Vagina (tissue), 2 donors: ENCODE measurements around the gene PERM1. TPM values are rescaled to one million over a fixed set of nuclear protein-coding genes. Genes with fewer than 3 reads are reported as not detected.
"Not testable (repeated sequence)": the region's sequence is repeated elsewhere in the genome, so short reads cannot be mapped to it uniquely, and the experiment has no call there.

Experiments
- DNase-seq, 2 donors: peaks; one replicate each; pipeline ENCODE4 v3.0.0-alpha.2; 2017; ENCODE audit errors: extremely low spot score in 2 of 2
- H3K27ac ChIP-seq: fragments of 200-600 bp; sonication (generic); one replicate; pipeline ENCODE4 v1.5.1; 2019
- H3K27me3 ChIP-seq: fragments of 200-600 bp; sonication (generic); one replicate; pipeline ENCODE4 v1.5.1; 2019
- H3K36me3 ChIP-seq, 2 donors: fragments of 200-600 bp; sonication (generic); one replicate each; pipeline ENCODE4 v1.5.1; 2017 to 2019
- H3K4me1 ChIP-seq: fragments of 200-600 bp; sonication (generic); one replicate; pipeline ENCODE4 v1.5.1; 2019
- H3K4me3 ChIP-seq, 2 donors: fragments of 200-600 bp; sonication (generic); 1 replicate in 1 of 2; 2 replicates in 1 of 2; pipeline ENCODE4 v1.5.1; 2016 to 2019
- H3K9me3 ChIP-seq: fragments of 200-600 bp; sonication (generic); one replicate; pipeline ENCODE4 v1.5.1; 2019
- POLR2A ChIP-seq, 2 donors: fragments of 450-650 bp; IDR thresholded peaks; one replicate each; pipeline ENCODE4 v1.6.1; 2017; ENCODE audit warnings: antibody characterized with exemption in 2 of 2, mild to moderate bottlenecking in 2 of 2, moderate library complexity in 2 of 2
- POLR2AphosphoS5 ChIP-seq, 2 donors: sonication (generic); formaldehyde crosslinking; IDR thresholded peaks; one replicate each; pipeline ENCODE4 v1.9.0; 2017; ENCODE audit warnings: antibody characterized with exemption in 2 of 2, mild to moderate bottlenecking in 2 of 2, low read depth in 1 of 2; ENCODE audit not compliant: insufficient read depth in 1 of 2
- intact Hi-C: fragments of 100-400 bp; cut with DNase I; formaldehyde crosslinking; loops from one replicate; pipeline ENCODE4 v1.15.1; 2023
- total RNA-seq: library from RNA; depleted of rRNA; stranded (reverse); fragments of >200 nt; gene quantifications from one replicate; pipeline ENCODE4 v1.2.3, GENCODE V29; 2016
- TF ChIP-seq, protein P1 (sequence below), 3 experiments: fragments of 450-650 bp in 2 of 3; fragments of 200-600 bp in 1 of 3; sonication (generic) in 1 of 3; IDR thresholded peaks; one replicate each; pipeline ENCODE4 v1.5.1; 2017 to 2019; ENCODE audit warnings: antibody characterized with exemption in 3 of 3, mild to moderate bottlenecking in 2 of 3, moderate library complexity in 2 of 3

The PERM1 gene, protein sequence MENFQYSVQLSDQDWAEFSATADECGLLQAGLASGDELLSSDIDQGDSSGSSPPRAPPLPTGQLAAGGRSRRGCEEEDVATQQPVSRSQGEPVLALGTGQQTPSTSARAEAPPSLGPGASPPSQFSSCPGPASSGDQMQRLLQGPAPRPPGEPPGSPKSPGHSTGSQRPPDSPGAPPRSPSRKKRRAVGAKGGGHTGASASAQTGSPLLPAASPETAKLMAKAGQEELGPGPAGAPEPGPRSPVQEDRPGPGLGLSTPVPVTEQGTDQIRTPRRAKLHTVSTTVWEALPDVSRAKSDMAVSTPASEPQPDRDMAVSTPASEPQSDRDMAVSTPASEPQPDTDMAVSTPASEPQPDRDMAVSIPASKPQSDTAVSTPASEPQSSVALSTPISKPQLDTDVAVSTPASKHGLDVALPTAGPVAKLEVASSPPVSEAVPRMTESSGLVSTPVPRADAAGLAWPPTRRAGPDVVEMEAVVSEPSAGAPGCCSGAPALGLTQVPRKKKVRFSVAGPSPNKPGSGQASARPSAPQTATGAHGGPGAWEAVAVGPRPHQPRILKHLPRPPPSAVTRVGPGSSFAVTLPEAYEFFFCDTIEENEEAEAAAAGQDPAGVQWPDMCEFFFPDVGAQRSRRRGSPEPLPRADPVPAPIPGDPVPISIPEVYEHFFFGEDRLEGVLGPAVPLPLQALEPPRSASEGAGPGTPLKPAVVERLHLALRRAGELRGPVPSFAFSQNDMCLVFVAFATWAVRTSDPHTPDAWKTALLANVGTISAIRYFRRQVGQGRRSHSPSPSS
- not detected for total RNA-seq

DNA sequence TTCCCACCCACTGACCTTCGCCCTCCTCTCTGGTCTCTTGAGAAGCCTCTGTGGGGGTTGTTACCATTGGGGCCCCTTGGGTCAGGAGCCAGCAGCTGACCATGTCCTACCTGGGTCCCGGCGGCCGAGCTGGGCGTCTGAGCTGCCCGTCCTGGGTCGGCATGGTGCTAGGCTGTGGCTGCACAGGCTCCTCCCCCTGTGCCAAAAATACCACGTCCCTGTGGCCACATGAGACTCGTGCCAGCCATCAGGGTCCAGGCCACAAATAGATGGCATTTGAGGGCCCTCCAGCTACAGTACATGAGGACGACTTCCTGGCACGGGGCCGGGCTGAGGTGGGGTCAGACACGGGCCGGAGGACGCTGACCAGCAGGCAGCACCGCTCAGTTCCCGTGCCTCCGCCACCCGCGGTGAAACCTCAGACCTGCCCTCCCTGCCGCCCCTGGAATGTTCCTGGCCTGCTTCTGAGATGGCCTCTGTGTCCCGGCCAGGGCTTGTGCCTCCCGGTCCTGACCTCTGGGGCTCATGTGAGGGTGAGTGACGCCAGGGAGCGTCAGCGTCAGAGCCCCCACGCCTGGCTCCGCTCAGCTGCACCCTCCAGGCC, at the start of gene PERM1:
Gene PERM1 (minus strand): TSS at position 139 of the 604 bp plus-strand sequence. CDS start 1,064 bp downstream, outside the sequence.
- TF ChIP-seq, protein P1, sequence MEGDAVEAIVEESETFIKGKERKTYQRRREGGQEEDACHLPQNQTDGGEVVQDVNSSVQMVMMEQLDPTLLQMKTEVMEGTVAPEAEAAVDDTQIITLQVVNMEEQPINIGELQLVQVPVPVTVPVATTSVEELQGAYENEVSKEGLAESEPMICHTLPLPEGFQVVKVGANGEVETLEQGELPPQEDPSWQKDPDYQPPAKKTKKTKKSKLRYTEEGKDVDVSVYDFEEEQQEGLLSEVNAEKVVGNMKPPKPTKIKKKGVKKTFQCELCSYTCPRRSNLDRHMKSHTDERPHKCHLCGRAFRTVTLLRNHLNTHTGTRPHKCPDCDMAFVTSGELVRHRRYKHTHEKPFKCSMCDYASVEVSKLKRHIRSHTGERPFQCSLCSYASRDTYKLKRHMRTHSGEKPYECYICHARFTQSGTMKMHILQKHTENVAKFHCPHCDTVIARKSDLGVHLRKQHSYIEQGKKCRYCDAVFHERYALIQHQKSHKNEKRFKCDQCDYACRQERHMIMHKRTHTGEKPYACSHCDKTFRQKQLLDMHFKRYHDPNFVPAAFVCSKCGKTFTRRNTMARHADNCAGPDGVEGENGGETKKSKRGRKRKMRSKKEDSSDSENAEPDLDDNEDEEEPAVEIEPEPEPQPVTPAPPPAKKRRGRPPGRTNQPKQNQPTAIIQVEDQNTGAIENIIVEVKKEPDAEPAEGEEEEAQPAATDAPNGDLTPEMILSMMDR (IDR thresholded peaks at IDR 0.05): no peak
- TF ChIP-seq POLR2AphosphoS5 (IDR thresholded peaks at IDR 0.05; ENCODE audit: insufficient read depth in 1 of 2, low read depth in 1 of 2) (no peak), POLR2A (IDR thresholded peaks at IDR 0.05) (no peak)
- intact Hi-C loops: loop anchor here (5.0 kb wide), 1 partner anchor 75 kb away; no protein-coding TSS in a partner anchor

DNA sequence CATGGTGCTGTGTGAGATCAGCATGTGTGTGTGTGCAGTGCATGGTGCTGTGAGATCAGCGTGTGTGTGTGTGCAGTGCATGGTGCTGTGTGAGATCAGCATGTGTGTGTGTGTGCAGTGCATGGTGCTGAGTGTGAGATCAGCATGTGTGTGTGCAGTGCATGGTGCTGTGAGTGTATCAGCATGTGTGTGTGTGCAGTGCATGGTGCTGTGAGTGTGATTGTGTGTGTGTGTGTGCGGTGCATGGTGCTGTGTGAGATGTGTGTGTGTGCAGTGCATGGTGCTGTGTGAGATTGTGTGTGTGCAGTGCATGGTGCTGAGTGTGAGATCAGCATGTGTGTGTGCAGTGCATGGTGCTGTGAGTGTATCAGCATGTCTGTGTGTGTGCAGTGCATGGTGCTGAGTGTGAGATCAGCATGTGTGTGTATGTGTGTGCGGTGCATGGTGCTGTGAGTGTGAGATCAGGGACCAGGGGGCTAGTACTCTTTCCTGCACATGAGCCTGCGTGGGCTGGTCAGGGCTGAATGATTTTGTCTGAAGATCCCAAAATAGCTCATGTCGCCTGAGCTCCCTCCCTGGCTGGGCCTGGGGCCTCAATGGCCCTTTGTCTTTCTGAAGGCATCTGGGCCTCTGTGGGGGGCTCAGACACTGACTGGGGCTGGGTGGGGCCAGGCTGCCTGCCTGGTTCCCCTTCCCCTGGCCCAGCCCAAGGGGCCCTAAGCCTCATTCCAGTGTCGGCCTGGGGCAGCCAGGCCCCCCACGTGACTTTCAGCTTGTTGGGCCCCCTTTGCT, 49.2 kb upstream of the PERM1 start:
- H3K9me3 ChIP-seq, H3K36me3 ChIP-seq, H3K4me3 ChIP-seq, intact Hi-C loops, DNase-seq, H3K27me3 ChIP-seq, H3K27ac ChIP-seq: not testable (repeated sequence)
- peaks cover 25% of the 10 kb centered on the region for H3K4me1 ChIP-seq

More for the DNA sequence above, at the start of gene PERM1:
- no peak within 1 kb of the TSS for H3K27ac ChIP-seq
- H3K4me1 ChIP-seq: no peaks in the 10 kb centered on the region
- no peak for DNase-seq
- H3K27me3 ChIP-seq: no peaks in the 10 kb centered on the region
- no peak within 1 kb of the TSS for H3K4me3 ChIP-seq
- no peaks in the 10 kb centered on the region for H3K36me3 ChIP-seq
- H3K9me3 ChIP-seq: no peaks in the 10 kb centered on the region

DNA sequence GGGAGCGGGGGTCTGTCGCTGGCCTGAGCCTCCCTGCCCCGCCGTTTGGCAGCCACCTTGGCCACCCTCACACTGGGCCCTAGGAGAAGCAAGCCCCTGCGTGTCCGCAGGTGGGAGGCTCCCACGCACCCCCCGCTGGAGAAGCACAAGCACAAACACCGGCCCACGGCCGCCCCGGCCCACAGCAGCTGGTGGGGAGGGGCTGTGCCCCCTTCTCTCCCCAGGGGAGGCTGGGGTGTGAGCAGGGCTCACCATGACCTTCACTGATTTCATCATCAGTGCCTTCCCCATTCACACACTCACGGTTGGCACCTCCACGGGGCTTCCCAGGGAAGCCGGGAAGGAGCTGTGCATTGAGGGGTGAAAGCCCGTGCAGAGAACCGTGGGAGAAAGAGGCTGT, 45.9 kb upstream of the PERM1 start:
- Histone ChIP-seq H3K27me3 (no peaks in the 10 kb centered on the region), H3K36me3 (no peaks in the 10 kb centered on the region), H3K4me3 (no peak overlapping the region), H3K27ac (no peak overlapping the region), H3K4me1 (peaks cover 33% of the 10 kb centered on the region), H3K9me3 (no peaks in the 10 kb centered on the region)
- TF ChIP-seq, protein P1 (IDR thresholded peaks at IDR 0.05): no peak
- no peak for TF ChIP-seq POLR2AphosphoS5 (IDR thresholded peaks at IDR 0.05; ENCODE audit: insufficient read depth in 1 of 2, low read depth in 1 of 2)
- intact Hi-C loops: no loop called here
- DNase-seq: no peak

DNA sequence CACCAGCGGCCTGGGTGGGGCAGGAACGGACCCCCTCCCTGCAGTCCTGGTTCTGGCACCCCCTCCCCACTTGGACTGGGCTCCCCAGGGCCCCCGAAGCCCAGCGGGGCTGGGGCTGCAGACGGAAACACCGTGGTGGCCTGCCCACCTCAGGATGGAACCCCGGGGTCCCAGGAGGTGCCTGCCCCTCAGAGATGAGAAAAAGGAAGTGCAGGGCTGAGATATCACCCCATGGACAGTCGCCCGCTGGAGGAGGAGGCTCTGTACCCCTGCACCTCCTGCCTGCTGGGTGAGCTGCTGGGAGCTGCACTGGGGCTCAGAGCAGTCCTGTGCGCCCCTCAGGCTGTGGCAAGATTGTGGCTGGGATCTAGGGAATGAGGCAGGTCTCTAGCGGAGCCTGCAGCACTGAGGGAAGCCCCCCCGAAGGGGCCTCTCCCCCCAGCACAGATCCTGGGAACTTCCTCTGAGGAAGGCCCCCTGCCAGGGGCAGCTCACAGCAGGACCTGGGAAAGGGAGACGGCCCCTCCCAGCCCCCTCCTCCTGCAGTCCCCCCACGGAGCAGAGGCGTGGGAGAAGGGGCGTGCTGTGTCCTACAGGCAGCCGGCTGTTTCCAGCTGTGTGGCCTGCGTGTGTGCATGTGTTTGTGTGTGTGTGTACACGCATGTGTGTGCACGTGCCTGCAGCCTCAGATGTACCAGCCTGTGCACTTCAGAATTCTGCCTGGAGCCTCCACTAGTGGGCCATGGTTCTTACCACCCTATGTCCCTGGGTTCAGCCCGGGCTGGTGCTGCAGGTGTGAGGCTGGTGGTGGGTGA, 44.9 kb upstream of the PERM1 start:
- no peaks in the 10 kb centered on the region for H3K27me3 ChIP-seq
- TF ChIP-seq, protein P1 (IDR thresholded peaks at IDR 0.05): no peak
- TF ChIP-seq POLR2A (IDR thresholded peaks at IDR 0.05): no peak
- TF ChIP-seq POLR2AphosphoS5 (IDR thresholded peaks at IDR 0.05; ENCODE audit: insufficient read depth in 1 of 2, low read depth in 1 of 2): no peak

More for the DNA sequence above, 44.9 kb upstream of the PERM1 start:
- H3K4me1 ChIP-seq: peaks cover 27% of the 10 kb centered on the region
- no peaks in the 10 kb centered on the region for H3K36me3 ChIP-seq
- H3K27ac ChIP-seq: no peak overlapping the region
- intact Hi-C loops: no loop called here
- H3K4me3 ChIP-seq: no peak overlapping the region
- H3K9me3 ChIP-seq: no peaks in the 10 kb centered on the region
- DNase-seq: no peak
